Activated CD4-positive, alpha-beta T cell treated with anti-CD3 and anti-CD28 coated beads for 36 hours (primary cell): Measurements from ENCODE around the gene HDDC3. TPM values are rescaled to one million over a fixed set of nuclear protein-coding genes. Genes with fewer than 3 reads are reported as not detected.

Experiments
- ATAC-seq: fragments of 200-7000 bp; cut with Tn5 transposase; one replicate; pipeline ENCODE4 v1.10.0; 2021; ENCODE audit warnings: mild to moderate bottlenecking, moderate library complexity
- CTCF ChIA-PET: fragments of 350-600 bp; sonication (Branson Sonifier 250); formaldehyde crosslinking; loops from one replicate; lab custom pipeline; 2021; ENCODE audit warnings: antibody characterized with exemption; lab: Charles Lee
- POLR2A ChIA-PET: fragments of 350-600 bp; sonication (Branson Sonifier 250); formaldehyde crosslinking; loops from one replicate; lab custom pipeline; 2021; ENCODE audit warnings: antibody characterized with exemption, inconsistent platforms; lab: Charles Lee
- DNase-seq: peaks from one replicate; pipeline ENCODE4 v3.0.0-alpha.2; 2020
- H3K27ac Mint-ChIP-seq: one replicate; pipeline ENCODE4 v1.8.0; 2021; ENCODE audit warnings: mixed read lengths
- H3K27me3 Mint-ChIP-seq: one replicate; pipeline ENCODE4 v1.8.0; 2021; ENCODE audit warnings: mixed read lengths
- H3K36me3 Mint-ChIP-seq: one replicate; pipeline ENCODE4 v1.8.0; 2021; ENCODE audit warnings: low read depth, mixed read lengths
- H3K4me1 Mint-ChIP-seq: one replicate; pipeline ENCODE4 v1.8.0; 2021; ENCODE audit warnings: mixed read lengths
- H3K4me3 Mint-ChIP-seq: one replicate; pipeline ENCODE4 v1.8.0; 2021; ENCODE audit warnings: mild to moderate bottlenecking, moderate library complexity, mixed read lengths
- H3K9me3 Mint-ChIP-seq: one replicate; pipeline ENCODE4 v1.8.0; 2021; ENCODE audit warnings: low read depth, mixed read lengths
- intact Hi-C, 2 experiments: fragments of 100-400 bp; cut with DNase I in 1 of 2; cut with micrococcal nuclease in 1 of 2; formaldehyde crosslinking; loops; one replicate each; pipeline versions ENCODE4 v1.14.2 to v1.15.1; 2022 to 2024; cut with DNase I, micrococcal nuclease
- total RNA-seq, 2 experiments: library from RNA; stranded (reverse); gene quantifications; one replicate each; pipeline ENCODE4 v1.2.3, GENCODE V29; 2021

Gene HDDC3
- total RNA-seq, 2 experiments from 2014 or later = 34.2 to 41.2 TPM

DNA sequence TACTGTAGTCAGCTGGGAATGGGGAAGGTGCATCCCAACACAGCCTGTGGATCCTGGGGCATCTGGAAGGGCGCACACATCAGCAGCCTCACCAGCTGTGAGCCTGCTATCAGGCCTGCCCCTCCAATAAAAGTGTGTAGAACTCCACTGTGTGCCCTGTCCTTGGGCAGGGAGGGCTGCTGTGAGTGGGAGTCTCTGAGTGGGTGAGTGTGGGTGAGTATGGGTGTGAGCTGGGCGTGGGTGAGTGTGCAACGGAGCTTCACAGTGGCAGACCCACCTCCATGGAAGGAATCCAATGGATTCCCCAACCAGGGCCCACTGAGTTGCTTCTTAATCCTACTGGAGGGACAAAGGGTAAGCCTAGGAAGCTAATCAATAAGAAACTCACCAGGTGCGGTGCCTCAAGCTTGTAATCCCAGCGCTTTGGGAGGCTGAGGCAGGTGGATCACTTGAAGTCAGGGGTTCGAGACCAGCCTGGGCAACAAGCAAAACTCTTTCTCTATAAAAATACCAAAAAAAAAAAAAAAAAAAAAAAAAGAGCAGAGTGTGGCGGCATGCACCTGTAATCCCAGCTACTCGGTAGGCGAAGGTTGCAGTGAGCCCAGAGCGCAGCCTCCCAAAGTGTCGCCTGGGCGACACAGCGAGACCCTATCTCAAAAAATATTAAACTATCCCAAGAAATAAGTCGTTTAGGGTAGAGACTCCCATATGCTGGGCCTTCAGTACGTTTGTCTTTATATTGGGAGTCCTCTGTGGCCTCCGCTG is 21.8 kb upstream of the HDDC3 start:
- peak overlapping the region; percentile 84 for H3K4me3 Mint-ChIP-seq
- H3K4me1 Mint-ChIP-seq = peaks cover 13% of the 10 kb centered on the region
- ChIA-PET POLR2A (interaction anchor here (0.6 to 2.4 kb wide), 6 partner anchors 15 to 237 kb away, joined by 4 to 14 read pairs (median 4); partner anchors contain the start of genes BLM, HDDC3, PRC1 and UNC45A), CTCF (interaction anchor here (0.6 to 10.9 kb wide), 8 partner anchors 10 to 318 kb away, joined by 3 to 139 read pairs (median 3); partner anchors contain the start of genes HDDC3 and UNC45A)
- H3K36me3 Mint-ChIP-seq = peaks cover 36% of the 10 kb centered on the region
- peak overlapping the region; percentile 95 for H3K27ac Mint-ChIP-seq
- H3K9me3 Mint-ChIP-seq = no peaks in the 10 kb centered on the region
- intact Hi-C loops = loop anchor here (1.0 to 2.0 kb wide), 3 partner anchors 19 to 68 kb away; partner anchors contain the start of genes UNC45A (in 1 of the 2) and VPS33B (in 1 of the 2)
- no peak for ATAC-seq
- no peak for DNase-seq
- no peaks in the 10 kb centered on the region for H3K27me3 Mint-ChIP-seq

- DNase-seq = no peak
- no peaks in the 10 kb centered on the region for H3K9me3 Mint-ChIP-seq
- CTCF ChIA-PET = interaction anchor here (0.6 to 10.9 kb wide), 2 partner anchors 18 to 100 kb away, joined by 3 to 139 read pairs; partner anchors contain the start of genes HDDC3 and UNC45A
- no peak overlapping the region for H3K4me3 Mint-ChIP-seq
- ATAC-seq = no peak
- H3K36me3 Mint-ChIP-seq = peaks cover 40% of the 10 kb centered on the region
- H3K4me1 Mint-ChIP-seq = peaks cover 13% of the 10 kb centered on the region
- POLR2A ChIA-PET = interaction anchor here (0.6 to 2.4 kb wide), 3 partner anchors 18 to 79 kb away, joined by 3 to 14 read pairs (median 4); partner anchors contain the start of gene UNC45A
- intact Hi-C loops = no loop called here
- H3K27me3 Mint-ChIP-seq = no peaks in the 10 kb centered on the region
- no peak overlapping the region for H3K27ac Mint-ChIP-seq
Observed at GRCh38 chr15:90952901-90953677, 20.7 kb upstream of the HDDC3 start.

- peaks cover 5% of the 10 kb centered on the region for H3K4me1 Mint-ChIP-seq
- ChIA-PET CTCF (interaction anchor here (4.6 kb wide), 1 partner anchor 18 kb away, joined by 18 read pairs; the partner anchor contains the start of gene HDDC3), POLR2A (no interaction called here)
- ATAC-seq = no peak
- no peaks in the 10 kb centered on the region for H3K27me3 Mint-ChIP-seq
- no peak for DNase-seq
- H3K27ac Mint-ChIP-seq = no peak overlapping the region
- intact Hi-C loops = no loop called here
- H3K9me3 Mint-ChIP-seq = no peaks in the 10 kb centered on the region
- no peak overlapping the region for H3K4me3 Mint-ChIP-seq
- H3K36me3 Mint-ChIP-seq = peaks cover 40% of the 10 kb centered on the region
Observed at GRCh38 chr15:90950676-90951075, 18.3 kb upstream of the HDDC3 start.

GRCh38 chr15:90949979-90950675 is 17.8 kb upstream of the HDDC3 start:
- Mint-ChIP-seq H3K9me3 (no peaks in the 10 kb centered on the region), H3K27ac (no peak overlapping the region), H3K4me1 (peaks cover 5% of the 10 kb centered on the region), H3K36me3 (peaks cover 41% of the 10 kb centered on the region), H3K4me3 (no peak overlapping the region), H3K27me3 (no peaks in the 10 kb centered on the region)
- ChIA-PET POLR2A (no interaction called here), CTCF (interaction anchor here (4.6 kb wide), 1 partner anchor 17 kb away, joined by 18 read pairs; the partner anchor contains the start of gene HDDC3)
- intact Hi-C loops = no loop called here
- no peak for ATAC-seq
- no peak for DNase-seq

- Mint-ChIP-seq H3K27ac (no peak overlapping the region), H3K27me3 (no peaks in the 10 kb centered on the region), H3K36me3 (peaks cover 45% of the 10 kb centered on the region), H3K4me3 (no peak overlapping the region), H3K9me3 (no peaks in the 10 kb centered on the region), H3K4me1 (no peaks in the 10 kb centered on the region)
- no peak for DNase-seq
- intact Hi-C loops = no loop called here
- POLR2A ChIA-PET = interaction anchor here (0.6 to 1.3 kb wide), 2 partner anchors 13 to 18 kb away, joined by 3 read pairs; partner anchors contain the start of gene UNC45A
- CTCF ChIA-PET = interaction anchor here (0.7 to 4.6 kb wide), 4 partner anchors 11 to 383 kb away, joined by 3 to 18 read pairs (median 3); partner anchors contain the start of genes HDDC3 and UNC45A
- ATAC-seq = no peak
Observed at GRCh38 chr15:90948506-90948905, 16.2 kb upstream of the HDDC3 start.

GRCh38 chr15:90947577-90948357 is 15.4 kb upstream of the HDDC3 start:
- Mint-ChIP-seq H3K27ac (no peak overlapping the region), H3K4me3 (no peak overlapping the region), H3K36me3 (peaks cover 45% of the 10 kb centered on the region), H3K4me1 (no peaks in the 10 kb centered on the region), H3K27me3 (no peaks in the 10 kb centered on the region), H3K9me3 (no peaks in the 10 kb centered on the region)
- DNase-seq (no peak), ATAC-seq (no peak)
- ChIA-PET POLR2A (interaction anchor here (0.6 to 1.3 kb wide), 2 partner anchors 12 to 17 kb away, joined by 3 read pairs; partner anchors contain the start of gene UNC45A), CTCF (interaction anchor here (0.9 to 4.6 kb wide), 3 partner anchors 13 to 15 kb away, joined by 3 to 18 read pairs (median 3); partner anchors contain the start of genes HDDC3 and UNC45A)
- intact Hi-C loops = no loop called here

DNA sequence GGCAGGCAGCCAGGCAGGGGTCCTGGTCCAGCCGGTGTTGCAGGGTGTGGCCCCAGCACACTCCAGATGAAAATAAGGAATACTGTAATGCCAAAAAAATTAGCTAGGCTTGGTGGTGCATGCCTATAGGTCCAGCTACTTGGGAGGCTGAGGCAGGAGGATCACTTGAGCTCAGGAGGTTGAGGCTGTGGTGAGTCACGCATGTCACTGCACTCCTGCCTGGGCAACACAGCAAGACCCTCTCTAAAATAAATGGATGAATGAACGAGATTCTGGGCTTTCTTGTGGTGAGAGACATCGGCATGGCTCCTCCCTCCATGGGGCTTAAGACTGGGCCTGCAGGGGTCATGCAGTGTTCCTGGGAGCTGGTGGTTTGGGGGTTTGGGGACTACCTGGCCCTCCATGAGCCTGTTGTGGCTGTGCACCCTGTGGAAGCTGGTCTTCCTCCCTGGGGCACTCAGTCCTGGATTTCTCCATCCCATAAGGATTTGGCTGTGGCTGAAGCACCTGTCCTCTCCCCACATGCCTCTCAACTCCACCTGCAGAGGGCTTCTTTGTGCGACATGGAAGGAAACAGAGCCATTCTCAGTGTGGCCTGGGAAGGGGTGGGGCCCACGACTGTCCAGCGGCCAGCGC is 14.7 kb upstream of the HDDC3 start:
- H3K4me3 Mint-ChIP-seq = no peak overlapping the region
- POLR2A ChIA-PET = no interaction called here
- intact Hi-C loops = no loop called here
- H3K27me3 Mint-ChIP-seq = no peaks in the 10 kb centered on the region
- H3K36me3 Mint-ChIP-seq = peaks cover 45% of the 10 kb centered on the region
- CTCF ChIA-PET = interaction anchor here (0.9 to 4.6 kb wide), 2 partner anchors 12 to 14 kb away, joined by 3 to 18 read pairs; partner anchors contain the start of genes HDDC3 and UNC45A
- H3K9me3 Mint-ChIP-seq = no peaks in the 10 kb centered on the region
- H3K4me1 Mint-ChIP-seq = no peaks in the 10 kb centered on the region
- DNase-seq (no peak), ATAC-seq (no peak)
- H3K27ac Mint-ChIP-seq = no peak overlapping the region

- CTCF ChIA-PET = interaction anchor here (0.9 to 4.6 kb wide), 2 partner anchors 11 to 14 kb away, joined by 3 to 18 read pairs; partner anchors contain the start of genes HDDC3 and UNC45A
- no peak overlapping the region for H3K4me3 Mint-ChIP-seq
- DNase-seq = no peak
- intact Hi-C loops = no loop called here
- H3K27me3 Mint-ChIP-seq = no peaks in the 10 kb centered on the region
- no peak overlapping the region for H3K27ac Mint-ChIP-seq
- no peak for ATAC-seq
- POLR2A ChIA-PET = no interaction called here
- H3K4me1 Mint-ChIP-seq = no peaks in the 10 kb centered on the region
- no peaks in the 10 kb centered on the region for H3K9me3 Mint-ChIP-seq
- H3K36me3 Mint-ChIP-seq = peaks cover 40% of the 10 kb centered on the region
Observed at GRCh38 chr15:90946538-90946937, 14.2 kb upstream of the HDDC3 start.

DNA sequence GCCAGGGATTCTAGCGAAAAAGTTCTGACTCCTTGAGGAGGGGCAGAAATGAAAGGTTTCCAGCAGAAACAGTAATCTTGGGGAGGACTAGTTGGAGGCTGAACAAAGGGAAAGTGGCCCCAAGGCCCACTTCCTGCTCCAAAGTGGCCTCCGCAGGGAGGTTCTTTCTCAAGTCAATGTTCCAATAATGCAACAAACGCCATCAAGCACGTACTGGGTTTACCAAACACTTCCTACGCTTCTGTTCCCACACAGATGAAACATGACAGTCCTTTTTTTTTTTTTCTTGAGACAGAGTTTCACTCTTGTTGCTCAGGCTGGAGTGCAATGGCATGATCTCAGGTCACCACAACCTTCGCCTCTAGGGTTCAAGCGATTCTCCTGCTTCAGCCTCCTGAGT is 12.7 kb upstream of the HDDC3 start:
- intact Hi-C loops = no loop called here
- ATAC-seq = no peak
- DNase-seq = no peak
- ChIA-PET CTCF (interaction anchor here (5.1 kb wide), 1 partner anchor 11 kb away, joined by 42 read pairs; the partner anchor contains the start of genes HDDC3 and UNC45A), POLR2A (no interaction called here)
- H3K36me3 Mint-ChIP-seq = peaks cover 46% of the 10 kb centered on the region
- no peaks in the 10 kb centered on the region for H3K4me1 Mint-ChIP-seq
- H3K9me3 Mint-ChIP-seq = no peaks in the 10 kb centered on the region
- H3K4me3 Mint-ChIP-seq = no peak overlapping the region
- H3K27me3 Mint-ChIP-seq = no peaks in the 10 kb centered on the region
- H3K27ac Mint-ChIP-seq = no peak overlapping the region
